ENCODE measurements around the gene RPS6KA3. TPM values are rescaled to one million over a fixed set of nuclear protein-coding genes. Genes with fewer than 3 reads are reported as not detected.
A peak's percentile ranks its signal among the peaks of the same experiment; 100 is the strongest.

RPS6KA3 gene
- total RNA-seq, 5 donors from 2014 or later (not counting 1 experiment from before 2014, with no cell fraction given): 65.2 to 89.9 (median 71.9) TPM

DNA sequence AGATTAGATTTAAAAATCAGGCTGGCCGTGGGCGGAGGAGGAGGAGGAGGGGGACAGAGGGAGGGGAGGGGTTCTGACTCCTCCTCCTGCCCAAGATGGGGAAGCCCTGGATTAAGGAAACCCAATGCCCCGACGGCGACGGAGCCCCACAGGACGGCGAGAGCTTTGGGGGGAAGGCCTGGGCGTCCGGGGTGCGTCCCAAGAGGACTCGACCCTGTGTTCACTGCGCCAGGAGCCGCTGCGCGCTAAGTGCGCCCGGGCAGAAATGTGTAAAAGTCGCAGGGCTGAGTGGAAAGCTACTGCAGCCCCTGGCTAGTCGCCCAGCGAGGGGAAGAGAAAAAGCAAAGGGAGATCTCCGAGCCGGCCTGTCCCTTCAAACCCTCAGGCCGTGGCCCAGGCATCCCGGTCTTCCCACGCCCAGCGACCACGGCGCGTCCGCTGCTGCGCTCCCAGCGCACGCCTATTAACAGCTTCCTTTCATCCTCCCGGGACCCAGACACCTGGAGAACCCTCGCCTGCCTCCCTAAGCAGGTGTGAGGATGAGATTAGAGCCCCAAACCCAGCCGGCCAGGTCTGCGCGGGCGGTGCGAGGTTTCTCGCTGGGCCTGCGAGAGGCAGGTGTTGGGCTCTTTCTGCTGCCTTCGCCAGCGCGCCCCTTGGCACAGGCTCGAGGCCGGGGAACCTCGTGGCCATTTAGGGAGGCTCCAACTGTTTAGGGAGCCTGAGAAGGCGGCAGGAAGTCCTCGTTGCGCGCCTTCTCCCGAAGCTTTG, 1.4 kb upstream of the RPS6KA3 start:
- H3K4me3 ChIP-seq (ENCODE audit: control insufficient read depth in 1 of 2, extremely low read depth in 1 of 2, low read length in 1 of 2): peak overlapping the region; percentile 36 to 83
- H3K27ac Mint-ChIP-seq: no peak overlapping the region
- peak overlapping the region; percentile 83 to 90 (median 85) for H3K4me3 Mint-ChIP-seq
- peaks cover 14 to 18% (median 14%) of the 10 kb centered on the region in 3 donors for H3K4me1 Mint-ChIP-seq
- CTCF ChIA-PET: no interaction called here
- no peaks in the 10 kb centered on the region for H3K9me3 ChIP-seq
- 55% methylated on average over 26 of the region's 54 CpGs for WGBS (ENCODE audit: insufficient coverage)
- peak in 14 of 35 experiments; percentile 0 to 41 (median 6) for DNase-seq
- no peaks in the 10 kb centered on the region for H3K36me3 Mint-ChIP-seq
- H3K4me1 ChIP-seq (ENCODE audit: control insufficient read depth in 1 of 2, extremely low read depth in 1 of 2, insufficient read depth in 2 of 2, low read length in 2 of 2): peaks cover 7 to 13% of the 10 kb centered on the region in 2 experiments
- H3K27me3 ChIP-seq (replicated peaks in 1 of 2; ENCODE audit: control insufficient read depth in 2 of 2, extremely low read depth in 1 of 2, insufficient read depth in 2 of 2, low read length in 1 of 2): no peaks in the 10 kb centered on the region
- H3K9me3 Mint-ChIP-seq: no peaks in the 10 kb centered on the region
- no peaks in the 10 kb centered on the region for H3K27me3 Mint-ChIP-seq
- ATAC-seq (replicated peaks in 1 of 4): no peak
- POLR2A ChIA-PET: interaction anchor here in 1 of 2 donors (0.6 kb wide), 1 partner anchor 39 kb away, joined by 3 read pairs; no protein-coding TSS in a partner anchor
- no peaks in the 10 kb centered on the region for H3K36me3 ChIP-seq (ENCODE audit: control insufficient read depth in 2 of 2, extremely low read depth in 1 of 2, insufficient read depth in 1 of 2, low read length in 1 of 2)
- H3K27ac ChIP-seq (ENCODE audit: low read length): peak overlapping the region; percentile 83

DNA sequence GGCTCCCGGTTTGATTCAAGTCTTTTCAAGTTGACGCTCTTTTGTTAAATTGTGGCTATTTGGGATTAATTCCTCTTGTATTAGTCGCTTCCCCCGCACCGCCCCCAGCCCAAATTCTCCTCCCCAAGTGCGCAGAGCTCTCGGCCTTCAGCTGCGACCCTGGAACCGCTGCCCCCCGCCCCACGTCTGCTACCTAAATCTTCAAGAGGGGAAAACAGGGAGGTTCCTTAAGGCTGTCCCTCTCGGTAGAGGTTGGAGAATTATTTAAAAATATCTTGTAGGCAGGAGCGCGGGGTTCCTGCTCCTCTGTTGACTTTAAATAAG, 860 bp upstream of the RPS6KA3 start:
- no CpG with 5 or more reads among the region's 14 CpGs for WGBS (ENCODE audit: insufficient coverage)
- no peaks in the 10 kb centered on the region for H3K27me3 Mint-ChIP-seq
- peak overlapping the region; percentile 54 to 83 for H3K4me3 ChIP-seq (ENCODE audit: control insufficient read depth in 1 of 2, extremely low read depth in 1 of 2, low read length in 1 of 2)
- H3K4me1 Mint-ChIP-seq: peaks cover 15 to 20% (median 16%) of the 10 kb centered on the region in 3 donors
- no peaks in the 10 kb centered on the region for H3K36me3 Mint-ChIP-seq
- CTCF ChIA-PET: interaction anchor here in 1 of 2 donors (0.7 to 1.0 kb wide), 2 partner anchors 260 to 1572 kb away, joined by 4 to 5 read pairs; partner anchors contain the start of gene MBTPS2
- H3K27me3 ChIP-seq (replicated peaks in 1 of 2; ENCODE audit: control insufficient read depth in 2 of 2, extremely low read depth in 1 of 2, insufficient read depth in 2 of 2, low read length in 1 of 2): no peaks in the 10 kb centered on the region
- no peaks in the 10 kb centered on the region for H3K36me3 ChIP-seq (ENCODE audit: control insufficient read depth in 2 of 2, extremely low read depth in 1 of 2, insufficient read depth in 1 of 2, low read length in 1 of 2)
- ATAC-seq (replicated peaks in 1 of 4) (no peak), DNase-seq (no peak)
- POLR2A ChIA-PET: interaction anchor here (0.6 to 0.7 kb wide), 5 partner anchors 55 to 476 kb away, joined by 4 to 10 read pairs (median 7); no protein-coding TSS in a partner anchor
- H3K4me3 Mint-ChIP-seq: peak overlapping the region; percentile 83 to 90 (median 85)
- H3K27ac ChIP-seq (ENCODE audit: low read length): peak overlapping the region; percentile 83
- no peaks in the 10 kb centered on the region for H3K9me3 ChIP-seq
- peaks cover 9 to 13% of the 10 kb centered on the region in 2 experiments for H3K4me1 ChIP-seq (ENCODE audit: control insufficient read depth in 1 of 2, extremely low read depth in 1 of 2, insufficient read depth in 2 of 2, low read length in 2 of 2)
- peak overlapping the region; percentile 86 to 87 for H3K27ac Mint-ChIP-seq
- H3K9me3 Mint-ChIP-seq: no peaks in the 10 kb centered on the region

DNA sequence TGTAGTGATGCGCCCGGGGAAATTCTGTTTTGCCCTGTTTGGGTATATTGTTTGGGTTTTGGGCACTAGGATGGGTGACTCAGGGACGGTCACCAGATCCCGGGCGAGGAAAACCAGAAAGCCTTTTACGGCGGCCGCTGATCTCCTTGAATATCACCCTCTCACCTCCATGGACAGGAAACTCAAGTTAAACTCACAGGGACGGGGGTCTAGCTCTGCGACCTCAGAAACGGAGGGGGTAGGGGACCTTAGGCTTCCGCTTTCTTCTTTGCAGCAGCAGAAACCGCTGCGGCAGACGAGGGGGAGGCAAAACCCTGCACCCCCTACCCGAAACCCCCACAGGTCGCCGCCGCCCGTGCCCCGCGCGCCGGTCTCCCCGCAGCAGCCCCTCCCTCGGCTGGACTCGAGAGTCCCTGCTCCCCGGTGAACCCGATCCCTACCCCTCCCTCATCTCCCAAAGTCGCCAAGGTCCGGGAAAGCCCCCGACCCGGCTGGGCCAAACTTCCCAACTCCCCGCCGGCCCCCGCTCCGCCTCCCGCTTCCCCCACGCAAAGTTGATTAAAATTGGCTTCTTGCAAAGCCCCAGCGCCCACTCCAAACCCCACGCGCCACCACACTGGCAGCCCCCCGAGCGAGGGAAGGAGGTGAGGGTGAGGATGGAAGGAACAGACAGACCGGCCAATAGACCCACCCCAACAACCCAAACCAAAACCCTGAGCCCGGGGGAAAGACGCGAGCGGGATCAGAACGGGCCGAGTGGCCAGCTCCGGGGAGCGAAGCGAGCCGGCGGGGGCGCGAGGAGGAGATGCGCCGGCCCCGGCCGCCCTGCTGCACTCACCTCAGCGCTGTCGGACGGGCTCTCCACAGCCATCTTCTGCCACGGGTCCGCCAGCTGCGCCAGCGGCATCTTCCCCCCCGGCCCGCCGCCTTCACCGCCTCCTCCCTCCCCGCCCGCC, 705 bp downstream of the RPS6KA3 start:
- ChIA-PET CTCF (interaction anchor here in 1 of 2 donors (0.6 kb wide), 1 partner anchor 72 kb away, joined by 3 read pairs; no protein-coding TSS in a partner anchor), POLR2A (interaction anchor here (0.5 to 0.6 kb wide), 3 partner anchors 144 to 509 kb away, joined by 3 to 8 read pairs (median 4); no protein-coding TSS in a partner anchor)
- peak overlapping the region; percentile 89 to 97 for H3K27ac Mint-ChIP-seq
- H3K9me3 Mint-ChIP-seq: no peaks in the 10 kb centered on the region
- Histone ChIP-seq H3K27ac (ENCODE audit: low read length) (peak overlapping the region; percentile 85), H3K27me3 (replicated peaks in 1 of 2; ENCODE audit: control insufficient read depth in 2 of 2, extremely low read depth in 1 of 2, insufficient read depth in 2 of 2, low read length in 1 of 2) (no peaks in the 10 kb centered on the region), H3K9me3 (no peaks in the 10 kb centered on the region), H3K4me1 (ENCODE audit: control insufficient read depth in 1 of 2, extremely low read depth in 1 of 2, insufficient read depth in 2 of 2, low read length in 2 of 2) (peaks cover 14 to 16% of the 10 kb centered on the region in 2 experiments), H3K36me3 (ENCODE audit: control insufficient read depth in 2 of 2, extremely low read depth in 1 of 2, insufficient read depth in 1 of 2, low read length in 1 of 2) (no peaks in the 10 kb centered on the region), H3K4me3 (ENCODE audit: control insufficient read depth in 1 of 2, extremely low read depth in 1 of 2, low read length in 1 of 2) (peak overlapping the region; percentile 84)
- peak overlapping the region; percentile 90 to 97 (median 93) for H3K4me3 Mint-ChIP-seq
- ATAC-seq (replicated peaks in 1 of 4) (peak; percentile 10 to 30 (median 20)), DNase-seq (peak in 25 of 35 experiments; percentile 0 to 47 (median 17))
- no peaks in the 10 kb centered on the region for H3K27me3 Mint-ChIP-seq
- H3K36me3 Mint-ChIP-seq: no peaks in the 10 kb centered on the region
- peaks cover 25 to 29% (median 26%) of the 10 kb centered on the region in 3 donors for H3K4me1 Mint-ChIP-seq
- 0% methylated on average over 30 of the region's 75 CpGs for WGBS (ENCODE audit: insufficient coverage)

DNA sequence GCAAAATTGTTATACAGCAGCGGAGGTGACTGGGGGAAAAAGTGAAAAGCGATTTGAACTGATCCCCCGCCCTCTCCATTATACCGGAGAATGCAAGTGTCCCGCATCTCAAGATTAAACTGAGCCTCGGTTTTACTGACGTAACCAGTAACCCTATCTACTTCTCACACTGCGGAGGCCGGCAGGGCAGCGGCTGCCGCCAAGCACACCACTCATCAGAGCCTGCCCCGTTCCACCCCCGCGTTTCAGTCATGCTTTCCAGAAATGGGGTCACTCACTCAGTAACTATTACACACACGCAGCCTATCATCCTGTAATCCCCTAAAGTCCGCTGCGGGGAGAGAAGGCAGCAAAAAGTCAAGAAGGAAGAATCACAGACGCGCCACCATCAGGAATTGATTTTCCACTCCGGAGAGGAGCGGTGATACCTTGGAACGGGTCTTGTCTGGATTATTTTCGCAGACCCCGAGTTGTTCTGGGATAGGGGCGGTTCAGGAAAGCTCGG, 1.4 kb downstream of the RPS6KA3 start:
- ChIA-PET POLR2A (interaction anchor here in 1 of 2 donors (0.5 kb wide), 1 partner anchor 508 kb away, joined by 8 read pairs; no protein-coding TSS in a partner anchor), CTCF (interaction anchor here in 1 of 2 donors (0.6 kb wide), 1 partner anchor 71 kb away, joined by 3 read pairs; no protein-coding TSS in a partner anchor)
- peak overlapping the region; percentile 84 for H3K4me3 ChIP-seq (ENCODE audit: control insufficient read depth in 1 of 2, extremely low read depth in 1 of 2, low read length in 1 of 2)
- H3K36me3 ChIP-seq (ENCODE audit: control insufficient read depth in 2 of 2, extremely low read depth in 1 of 2, insufficient read depth in 1 of 2, low read length in 1 of 2): no peaks in the 10 kb centered on the region
- peaks cover 15 to 16% of the 10 kb centered on the region in 2 experiments for H3K4me1 ChIP-seq (ENCODE audit: control insufficient read depth in 1 of 2, extremely low read depth in 1 of 2, insufficient read depth in 2 of 2, low read length in 2 of 2)
- Mint-ChIP-seq H3K27ac (peak overlapping the region; percentile 89 to 97), H3K4me1 (peaks cover 31 to 33% (median 32%) of the 10 kb centered on the region in 3 donors), H3K4me3 (peak overlapping the region; percentile 90 to 97 (median 93)), H3K9me3 (no peaks in the 10 kb centered on the region), H3K36me3 (no peaks in the 10 kb centered on the region), H3K27me3 (peaks cover 0 to 2% of the 10 kb centered on the region in 2 donors)
- peak; percentile 7 to 26 (median 8) for ATAC-seq (replicated peaks in 1 of 4)
- 0% methylated on average over 4 of the region's 26 CpGs for WGBS (ENCODE audit: insufficient coverage)
- no peaks in the 10 kb centered on the region for H3K27me3 ChIP-seq (replicated peaks in 1 of 2; ENCODE audit: control insufficient read depth in 2 of 2, extremely low read depth in 1 of 2, insufficient read depth in 2 of 2, low read length in 1 of 2)
- no peaks in the 10 kb centered on the region for H3K9me3 ChIP-seq
- peak overlapping the region; percentile 85 for H3K27ac ChIP-seq (ENCODE audit: low read length)
- DNase-seq: peak; percentile 7 to 71 (median 44)

DNA sequence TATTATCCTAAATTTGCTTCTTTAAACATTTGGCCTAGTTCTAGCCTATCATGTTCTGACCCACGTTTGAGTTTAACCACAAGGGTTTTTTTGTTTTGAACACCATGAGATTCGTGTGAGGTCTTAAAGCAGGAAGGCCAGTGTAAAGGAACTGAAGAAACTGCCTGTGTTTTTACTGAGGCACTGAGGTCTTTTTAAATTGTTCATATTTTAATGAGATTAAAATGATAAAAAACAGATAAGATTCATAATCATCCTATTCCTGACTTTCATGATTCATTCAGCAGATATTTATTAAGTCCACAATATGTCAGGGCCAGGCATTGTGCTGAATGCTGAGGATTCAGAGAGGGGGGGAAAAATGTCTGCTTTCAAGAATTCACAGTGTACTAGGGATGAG, 3.2 kb downstream of the RPS6KA3 start:
- Mint-ChIP-seq H3K4me3 (peak overlapping the region; percentile 75 to 93 (median 90)), H3K27ac (peak overlapping the region; percentile 82 to 90), H3K4me1 (peaks cover 44 to 45% (median 44%) of the 10 kb centered on the region in 3 donors), H3K9me3 (no peaks in the 10 kb centered on the region), H3K36me3 (no peaks in the 10 kb centered on the region), H3K27me3 (peaks cover 0 to 3% of the 10 kb centered on the region in 2 donors)
- H3K27me3 ChIP-seq (replicated peaks in 1 of 2; ENCODE audit: control insufficient read depth in 2 of 2, extremely low read depth in 1 of 2, insufficient read depth in 2 of 2, low read length in 1 of 2): no peaks in the 10 kb centered on the region
- DNase-seq (peak in 1 of 35 experiments; percentile 65), ATAC-seq (replicated peaks in 1 of 4) (peak; percentile 3 to 17 (median 10))
- H3K4me1 ChIP-seq (ENCODE audit: control insufficient read depth in 1 of 2, extremely low read depth in 1 of 2, insufficient read depth in 2 of 2, low read length in 2 of 2): peaks cover 16 to 25% of the 10 kb centered on the region in 2 experiments
- POLR2A ChIA-PET: no interaction called here
- H3K4me3 ChIP-seq (ENCODE audit: control insufficient read depth in 1 of 2, extremely low read depth in 1 of 2, low read length in 1 of 2): peak overlapping the region in 1 of 2 donors; percentile 8
- CTCF ChIA-PET: interaction anchor here in 1 of 2 donors (1.3 kb wide), 1 partner anchor 11 kb away, joined by 3 read pairs; no protein-coding TSS in a partner anchor
- WGBS (ENCODE audit: insufficient coverage): no CpG with 5 or more reads among the region's 2 CpGs
- H3K9me3 ChIP-seq: no peaks in the 10 kb centered on the region
- peaks cover 0 to 2% of the 10 kb centered on the region in 2 donors for H3K36me3 ChIP-seq (ENCODE audit: control insufficient read depth in 2 of 2, extremely low read depth in 1 of 2, insufficient read depth in 1 of 2, low read length in 1 of 2)
- peak overlapping the region; percentile 65 for H3K27ac ChIP-seq (ENCODE audit: low read length)

All from T-cell (primary cell).